Measurements from ENCODE around the gene PEPD. TPM values are rescaled to one million over a fixed set of nuclear protein-coding genes. Genes with fewer than 3 reads are reported as not detected.

PEPD gene
- total RNA-seq, 1 experiment from 2014 or later, result 116 TPM

- DNase-seq, result no peak
- no TSS peak for BruUV-seq (replicated peaks)
- intact Hi-C loops (cut with micrococcal nuclease; ENCODE audit: unreplicated experiment), result no loop called here
- no peaks in the 10 kb centered on the region for H3K4me1 Mint-ChIP-seq (ENCODE audit: low read depth, unreplicated experiment)
- H3K9me3 ChIP-seq, result no peaks in the 10 kb centered on the region
- POLR2A ChIA-PET, result no interaction called here
- no peaks in the 10 kb centered on the region for H3K9me3 Mint-ChIP-seq (ENCODE audit: unreplicated experiment)
- peaks cover 29% of the 10 kb centered on the region for H3K27me3 Mint-ChIP-seq (ENCODE audit: insufficient read depth, unreplicated experiment)
- H3K36me3 ChIP-seq (ENCODE audit: control insufficient read depth, insufficient read depth, low read length), result no peaks in the 10 kb centered on the region
- no peak for TF ChIP-seq CTCF (IDR thresholded peaks at IDR 0.05; ENCODE audit: insufficient read depth in 1 of 2, low read depth in 1 of 2, low read length in 1 of 2, severe bottlenecking in 1 of 2, unreplicated experiment in 1 of 2)
- H3K4me3 ChIP-seq (ENCODE audit: low read depth, low read length), result no peak overlapping the region
- H3K4me1 ChIP-seq, result no peaks in the 10 kb centered on the region
- no peaks in the 10 kb centered on the region for H3K36me3 Mint-ChIP-seq (ENCODE audit: insufficient read depth, unreplicated experiment)
- CTCF ChIA-PET, result no interaction called here
- H3K4me3 Mint-ChIP-seq (ENCODE audit: unreplicated experiment), result no peak overlapping the region
- no peaks in the 10 kb centered on the region; the same call in none of the 2 replicates for H3K27me3 ChIP-seq (replicated peaks; ENCODE audit: control insufficient read depth, insufficient read depth, low read length)
- H3K27ac Mint-ChIP-seq (ENCODE audit: unreplicated experiment), result no peak overlapping the region
Observed at GRCh38 chr19:33554821-33555220, 33.2 kb upstream of the PEPD start.

DNA sequence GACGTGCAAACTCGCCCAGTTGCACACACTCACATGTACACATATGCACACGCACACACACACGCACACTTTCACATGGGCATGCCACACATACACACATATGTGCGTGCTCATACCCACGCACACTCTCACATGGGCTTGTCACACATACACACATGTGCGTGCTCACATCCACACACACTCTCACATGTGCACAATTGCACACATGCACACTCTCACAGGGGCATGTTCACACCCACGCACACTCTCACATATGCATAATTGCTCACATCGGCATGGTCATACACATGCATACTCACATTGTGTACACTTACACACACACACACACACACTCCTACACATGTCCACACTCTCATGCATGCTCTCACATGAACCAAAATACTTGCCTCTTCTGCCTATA, 32.8 kb upstream of the PEPD start:
- ChIA-PET CTCF (no interaction called here), POLR2A (no interaction called here)
- Histone ChIP-seq H3K36me3 (ENCODE audit: control insufficient read depth, insufficient read depth, low read length) (no peaks in the 10 kb centered on the region), H3K9me3 (no peaks in the 10 kb centered on the region), H3K4me1 (no peaks in the 10 kb centered on the region), H3K4me3 (ENCODE audit: low read depth, low read length) (no peak overlapping the region), H3K27me3 (replicated peaks; ENCODE audit: control insufficient read depth, insufficient read depth, low read length) (no peaks in the 10 kb centered on the region; the same call in none of the 2 replicates)
- Mint-ChIP-seq H3K36me3 (ENCODE audit: insufficient read depth, unreplicated experiment) (no peaks in the 10 kb centered on the region), H3K9me3 (ENCODE audit: unreplicated experiment) (no peaks in the 10 kb centered on the region), H3K27me3 (ENCODE audit: insufficient read depth, unreplicated experiment) (peaks cover 29% of the 10 kb centered on the region), H3K27ac (ENCODE audit: unreplicated experiment) (no peak overlapping the region), H3K4me3 (ENCODE audit: unreplicated experiment) (no peak overlapping the region), H3K4me1 (ENCODE audit: low read depth, unreplicated experiment) (no peaks in the 10 kb centered on the region)
- no peak for DNase-seq
- no peak for TF ChIP-seq CTCF (IDR thresholded peaks at IDR 0.05; ENCODE audit: insufficient read depth in 1 of 2, low read depth in 1 of 2, low read length in 1 of 2, severe bottlenecking in 1 of 2, unreplicated experiment in 1 of 2)
- BruUV-seq (replicated peaks), result no TSS peak
- intact Hi-C loops (cut with micrococcal nuclease; ENCODE audit: unreplicated experiment), result no loop called here

DNA sequence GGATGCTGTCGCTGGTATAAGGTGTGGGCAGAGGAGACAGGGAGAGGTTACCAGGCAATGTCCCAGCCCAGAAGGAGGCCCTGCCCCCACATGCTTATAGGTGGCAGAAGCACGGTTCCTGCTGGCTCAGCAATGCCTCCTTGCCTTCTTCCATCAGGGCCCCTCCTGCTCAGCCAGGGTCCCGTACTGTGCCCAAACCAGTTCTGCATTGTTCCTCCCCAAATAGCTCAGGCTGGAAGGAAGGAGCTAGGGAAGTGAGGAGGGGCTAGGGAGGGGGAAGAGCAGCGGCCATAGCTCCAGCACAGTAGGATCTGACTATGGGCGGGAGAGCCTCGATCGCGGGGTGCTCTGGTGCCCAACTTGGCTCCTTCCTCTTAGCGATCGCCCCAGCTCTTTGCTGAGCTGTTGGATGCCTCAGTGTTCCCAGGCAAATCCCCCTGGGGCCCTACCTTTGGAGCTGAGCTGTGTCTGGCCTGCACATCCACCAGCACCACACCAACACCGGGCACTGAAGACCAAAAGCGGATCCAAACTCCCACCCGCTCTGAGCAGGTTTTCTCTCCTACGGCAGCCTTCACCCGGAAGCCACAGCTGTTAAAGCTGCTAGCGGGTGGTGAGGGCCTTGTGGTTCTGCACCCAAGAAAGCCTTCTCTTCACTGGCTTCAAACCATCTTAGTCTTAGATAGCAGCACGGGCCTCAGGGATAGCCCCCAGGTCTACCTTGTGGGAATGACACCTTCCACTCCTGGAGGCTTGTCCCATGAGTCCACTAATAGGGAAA, 32.1 kb upstream of the PEPD start:
- Histone ChIP-seq H3K9me3 (no peaks in the 10 kb centered on the region), H3K27me3 (replicated peaks; ENCODE audit: control insufficient read depth, insufficient read depth, low read length) (no peaks in the 10 kb centered on the region; the same call in none of the 2 replicates), H3K4me3 (ENCODE audit: low read depth, low read length) (no peak overlapping the region), H3K36me3 (ENCODE audit: control insufficient read depth, insufficient read depth, low read length) (no peaks in the 10 kb centered on the region), H3K4me1 (no peaks in the 10 kb centered on the region)
- no peak for DNase-seq
- Mint-ChIP-seq H3K9me3 (ENCODE audit: unreplicated experiment) (no peaks in the 10 kb centered on the region), H3K27me3 (ENCODE audit: insufficient read depth, unreplicated experiment) (peaks cover 29% of the 10 kb centered on the region), H3K27ac (ENCODE audit: unreplicated experiment) (no peak overlapping the region), H3K4me1 (ENCODE audit: low read depth, unreplicated experiment) (no peaks in the 10 kb centered on the region), H3K36me3 (ENCODE audit: insufficient read depth, unreplicated experiment) (no peaks in the 10 kb centered on the region), H3K4me3 (ENCODE audit: unreplicated experiment) (no peak overlapping the region)
- ChIA-PET POLR2A (no interaction called here), CTCF (interaction anchor here (0.6 kb wide), 1 partner anchor 594 kb away, joined by 3 read pairs; no protein-coding TSS in a partner anchor)
- BruUV-seq (replicated peaks), result no TSS peak
- no peak for TF ChIP-seq CTCF (IDR thresholded peaks at IDR 0.05; ENCODE audit: insufficient read depth in 1 of 2, low read depth in 1 of 2, low read length in 1 of 2, severe bottlenecking in 1 of 2, unreplicated experiment in 1 of 2)
- intact Hi-C loops (cut with micrococcal nuclease; ENCODE audit: unreplicated experiment), result no loop called here
